Neural cell (in vitro differentiated cells): ENCODE data around the gene SPATA31C2. TPM values are rescaled to one million over a fixed set of nuclear protein-coding genes. Genes with fewer than 3 reads are reported as not detected.
"Not testable (repeated sequence)": the region's sequence is repeated elsewhere in the genome, so short reads cannot be mapped to it uniquely, and the experiment has no call there.

Experiments used
- H2AFZ ChIP-seq: fragments of 200-600, 300-800 bp; sonication (generic), shearing (Covaris generic); 2 replicates; pipeline ENCODE4 v1.6.0; 2014; ENCODE audit warnings: low read depth, mild to moderate bottlenecking, antibody characterized with exemption, low read length, moderate library complexity
- H3F3A ChIP-seq: fragments of 200-600 bp; shearing (Covaris generic); 2 replicates; pipeline ENCODE4 v1.6.1; 2016; ENCODE audit warnings: mild to moderate bottlenecking, moderate library complexity, mixed read lengths, antibody characterized with exemption, low read length; ENCODE audit not compliant: insufficient read depth, poor library complexity, severe bottlenecking
- H3K27ac ChIP-seq: fragments of 200-600, 300-800 bp; sonication (generic), shearing (Covaris generic); 2 replicates; pipeline ENCODE4 v1.5.1; 2014; ENCODE audit warnings: mild to moderate bottlenecking, low read length, moderate library complexity
- H3K27me3 ChIP-seq: fragments of 300-800, 200-600 bp; sonication (generic), shearing (Covaris generic); 2 replicates; pipeline ENCODE4 v1.6.0; 2014; ENCODE audit warnings: mild to moderate bottlenecking, low read depth, low read length, moderate library complexity; ENCODE audit not compliant: insufficient read depth
- H3K36me3 ChIP-seq: fragments of 300-800, 200-600 bp; sonication (generic), shearing (Covaris generic); 2 replicates; pipeline ENCODE4 v1.5.1; 2014; ENCODE audit warnings: mild to moderate bottlenecking, antibody characterized with exemption, low read length, moderate library complexity; ENCODE audit not compliant: insufficient read depth
- H3K4me2 ChIP-seq: fragments of 300-800, 200-600 bp; sonication (generic), shearing (Covaris generic); 2 replicates; pipeline ENCODE4 v1.6.0; 2014; ENCODE audit warnings: mild to moderate bottlenecking, low read length
- H3K4me3 ChIP-seq: fragments of 300-800, 200-600 bp; sonication (generic), shearing (Covaris generic); 2 replicates; pipeline ENCODE4 v1.5.1; 2014; ENCODE audit warnings: mild to moderate bottlenecking, low read length, moderate library complexity
- H3K79me2 ChIP-seq: fragments of 200-600 bp; shearing (Covaris generic); replicated peaks from 2 replicates; pipeline ENCODE4 v1.6.0; 2014; ENCODE audit warnings: mild to moderate bottlenecking, low read length, moderate library complexity; ENCODE audit not compliant: insufficient read depth
- H3K9ac ChIP-seq: fragments of 300-800, 200-600 bp; sonication (generic), shearing (Covaris generic); 2 replicates; pipeline ENCODE4 v1.6.1; 2016; ENCODE audit warnings: mild to moderate bottlenecking, low read length, mixed read lengths
- H3K9me2 ChIP-seq: fragments of 200-600 bp; shearing (Covaris generic); 2 replicates; pipeline ENCODE4 v1.6.1; 2016; ENCODE audit warnings: mild to moderate bottlenecking, low read length, mixed read lengths; ENCODE audit not compliant: insufficient read depth
- H3K9me3 ChIP-seq: fragments of 200-600, 300-800 bp; sonication (generic), shearing (Covaris generic); 2 replicates; pipeline ENCODE4 v1.6.1; 2016; ENCODE audit warnings: mild to moderate bottlenecking, mixed run types, low read length, moderate library complexity, mixed read lengths
- H4K20me1 ChIP-seq: fragments of 200-600 bp; shearing (Covaris generic); 2 replicates; pipeline ENCODE4 v1.6.1; 2016; ENCODE audit warnings: mild to moderate bottlenecking, mixed run types; ENCODE audit not compliant: insufficient read depth
- CTCF ChIP-seq: fragments of 450-650 bp; IDR thresholded peaks from 2 replicates; pipeline ENCODE4 v1.5.1; 2014; ENCODE audit warnings: antibody characterized with exemption, mild to moderate bottlenecking, moderate library complexity; ENCODE audit not compliant: poor library complexity, severe bottlenecking
- EP300 ChIP-seq: fragments of 450-650 bp; conservative IDR thresholded peaks from 2 replicates; pipeline ENCODE4 v1.6.1; 2014; ENCODE audit warnings: antibody characterized with exemption, mild to moderate bottlenecking, moderate library complexity; ENCODE audit not compliant: poor library complexity, severe bottlenecking
- MXI1 ChIP-seq: fragments of 450-650 bp; conservative IDR thresholded peaks from 2 replicates; pipeline ENCODE4 v1.6.1; 2014; ENCODE audit warnings: antibody characterized with exemption, mild to moderate bottlenecking; ENCODE audit not compliant: poor library complexity, severe bottlenecking
- POLR2AphosphoS5 ChIP-seq: IDR thresholded peaks from 2 replicates; pipeline ENCODE4 v1.6.1; 2012
- RAD21 ChIP-seq: fragments of 450-650 bp; conservative IDR thresholded peaks from 2 replicates; pipeline ENCODE4 v1.6.1; 2014; ENCODE audit warnings: antibody characterized with exemption, mild to moderate bottlenecking, moderate library complexity
- SMC3 ChIP-seq: fragments of 450-650 bp; conservative IDR thresholded peaks from 2 replicates; pipeline ENCODE4 v1.6.1; 2014; ENCODE audit warnings: antibody characterized with exemption, mild to moderate bottlenecking, moderate library complexity; ENCODE audit not compliant: poor library complexity
- TAF1 ChIP-seq: IDR thresholded peaks from 2 replicates; pipeline ENCODE4 v1.6.1; 2012; ENCODE audit warnings: low read depth
- polyA plus RNA-seq: library from polyadenylated mRNA; depleted of rRNA; stranded (reverse); fragments of >200 nt; gene quantifications from 2 replicates; pipeline ENCODE4 v1.2.3, GENCODE V29; 2014

SPATA31C2 gene
- polyA plus RNA-seq, 1 donor from 2014 or later: not detected

- H3K27me3 ChIP-seq, H3K27ac ChIP-seq, H3K9me2 ChIP-seq, H3K36me3 ChIP-seq, H3K4me2 ChIP-seq, H3F3A ChIP-seq, H4K20me1 ChIP-seq, H2AFZ ChIP-seq, H3K79me2 ChIP-seq, H3K9me3 ChIP-seq, H3K4me3 ChIP-seq, H3K9ac ChIP-seq: not testable (repeated sequence)
Measured at GRCh38 chr9:88118121-88118520, 20.2 kb downstream of the SPATA31C2 start.

- H4K20me1 ChIP-seq, H2AFZ ChIP-seq, H3K9ac ChIP-seq, H3K27me3 ChIP-seq, H3K27ac ChIP-seq, H3K4me2 ChIP-seq, H3K36me3 ChIP-seq, H3F3A ChIP-seq, H3K79me2 ChIP-seq, H3K9me2 ChIP-seq, H3K4me3 ChIP-seq, H3K9me3 ChIP-seq: not testable (repeated sequence)
Measured at GRCh38 chr9:88114968-88115612, 23.2 kb downstream of the SPATA31C2 start.

- not testable (repeated sequence) for H3K4me2 ChIP-seq, H3K79me2 ChIP-seq, H3K9me3 ChIP-seq, H2AFZ ChIP-seq, H3K27ac ChIP-seq, H4K20me1 ChIP-seq, H3K9ac ChIP-seq, H3K4me3 ChIP-seq, H3K9me2 ChIP-seq, H3F3A ChIP-seq, H3K27me3 ChIP-seq, H3K36me3 ChIP-seq
Measured at GRCh38 chr9:88114283-88114967, 23.9 kb downstream of the SPATA31C2 start.

- H3K4me2 ChIP-seq, H3K9ac ChIP-seq, H3K4me3 ChIP-seq, H3K36me3 ChIP-seq, H3K27ac ChIP-seq, H3K79me2 ChIP-seq, H3K27me3 ChIP-seq, H3K9me2 ChIP-seq, H3F3A ChIP-seq, H4K20me1 ChIP-seq, H2AFZ ChIP-seq, H3K9me3 ChIP-seq: not testable (repeated sequence)
Measured at GRCh38 chr9:88113156-88114130, 24.8 kb downstream of the SPATA31C2 start.

GRCh38 chr9:88110026-88110425 lies 28.2 kb downstream of the SPATA31C2 start:
- H3K9ac ChIP-seq: no peak overlapping the region
- H3K27me3 ChIP-seq: no peaks in the 10 kb centered on the region
- H3K79me2 ChIP-seq: no peaks in the 10 kb centered on the region
- H3K4me3 ChIP-seq: no peak overlapping the region
- no peaks in the 10 kb centered on the region for H3K9me3 ChIP-seq
- no peaks in the 10 kb centered on the region for H4K20me1 ChIP-seq
- no peak overlapping the region for H3K27ac ChIP-seq
- H3K36me3 ChIP-seq: no peaks in the 10 kb centered on the region
- H3K9me2 ChIP-seq: no peaks in the 10 kb centered on the region
- no peaks in the 10 kb centered on the region for H3F3A ChIP-seq
- H2AFZ ChIP-seq: no peak overlapping the region
- H3K4me2 ChIP-seq: no peak overlapping the region
- TF ChIP-seq SMC3 (no peak), EP300 (no peak), POLR2AphosphoS5 (no peak), RAD21 (no peak), CTCF (no peak), TAF1 (no peak), MXI1 (no peak)
